Mammary epithelial cell (primary cell): ENCODE results near the gene ZNF717.
"Not testable (repeated sequence)": the region's sequence is repeated elsewhere in the genome, so short reads cannot be mapped to it uniquely, and the experiment has no call there.

ENCODE experiments used
- EZH2 ChIP-seq: IDR thresholded peaks from 2 replicates; pipeline ENCODE4 v1.6.1; 2012; ENCODE audit warnings: low read length, inconsistent platforms, borderline replicate concordance
- TF ChIP-seq, protein P1 (sequence below), 2 donors: IDR thresholded peaks in 1 of 2; conservative IDR thresholded peaks in 1 of 2; 2 replicates each; pipeline ENCODE4 v1.5.1; 2011 to 2012; ENCODE audit warnings: inconsistent platforms in 2 of 2, low read length in 2 of 2, mild to moderate bottlenecking in 2 of 2, control low read depth in 1 of 2, low read depth in 1 of 2; ENCODE audit not compliant: insufficient read depth in 1 of 2; ENCODE audit errors: extremely low read depth in 1 of 2

GRCh38 chr3:75816287-75817180, 31.2 kb upstream of the ZNF717 start:
- TF ChIP-seq, protein P1, sequence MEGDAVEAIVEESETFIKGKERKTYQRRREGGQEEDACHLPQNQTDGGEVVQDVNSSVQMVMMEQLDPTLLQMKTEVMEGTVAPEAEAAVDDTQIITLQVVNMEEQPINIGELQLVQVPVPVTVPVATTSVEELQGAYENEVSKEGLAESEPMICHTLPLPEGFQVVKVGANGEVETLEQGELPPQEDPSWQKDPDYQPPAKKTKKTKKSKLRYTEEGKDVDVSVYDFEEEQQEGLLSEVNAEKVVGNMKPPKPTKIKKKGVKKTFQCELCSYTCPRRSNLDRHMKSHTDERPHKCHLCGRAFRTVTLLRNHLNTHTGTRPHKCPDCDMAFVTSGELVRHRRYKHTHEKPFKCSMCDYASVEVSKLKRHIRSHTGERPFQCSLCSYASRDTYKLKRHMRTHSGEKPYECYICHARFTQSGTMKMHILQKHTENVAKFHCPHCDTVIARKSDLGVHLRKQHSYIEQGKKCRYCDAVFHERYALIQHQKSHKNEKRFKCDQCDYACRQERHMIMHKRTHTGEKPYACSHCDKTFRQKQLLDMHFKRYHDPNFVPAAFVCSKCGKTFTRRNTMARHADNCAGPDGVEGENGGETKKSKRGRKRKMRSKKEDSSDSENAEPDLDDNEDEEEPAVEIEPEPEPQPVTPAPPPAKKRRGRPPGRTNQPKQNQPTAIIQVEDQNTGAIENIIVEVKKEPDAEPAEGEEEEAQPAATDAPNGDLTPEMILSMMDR (conservative IDR thresholded peaks at IDR 0.05 in 1 of 2, IDR thresholded peaks at IDR 0.05 in 1 of 2; ENCODE audit: extremely low read depth in 1 of 2, insufficient read depth in 1 of 2, low read depth in 1 of 2, low read length in 2 of 2), result not testable (repeated sequence)
- not testable (repeated sequence) for TF ChIP-seq EZH2
